ENCODE data around the gene SMIM45.
"Not testable (repeated sequence)": the region's sequence is repeated elsewhere in the genome, so short reads cannot be mapped to it uniquely, and the experiment has no call there.

The SMIM45 gene

DNA sequence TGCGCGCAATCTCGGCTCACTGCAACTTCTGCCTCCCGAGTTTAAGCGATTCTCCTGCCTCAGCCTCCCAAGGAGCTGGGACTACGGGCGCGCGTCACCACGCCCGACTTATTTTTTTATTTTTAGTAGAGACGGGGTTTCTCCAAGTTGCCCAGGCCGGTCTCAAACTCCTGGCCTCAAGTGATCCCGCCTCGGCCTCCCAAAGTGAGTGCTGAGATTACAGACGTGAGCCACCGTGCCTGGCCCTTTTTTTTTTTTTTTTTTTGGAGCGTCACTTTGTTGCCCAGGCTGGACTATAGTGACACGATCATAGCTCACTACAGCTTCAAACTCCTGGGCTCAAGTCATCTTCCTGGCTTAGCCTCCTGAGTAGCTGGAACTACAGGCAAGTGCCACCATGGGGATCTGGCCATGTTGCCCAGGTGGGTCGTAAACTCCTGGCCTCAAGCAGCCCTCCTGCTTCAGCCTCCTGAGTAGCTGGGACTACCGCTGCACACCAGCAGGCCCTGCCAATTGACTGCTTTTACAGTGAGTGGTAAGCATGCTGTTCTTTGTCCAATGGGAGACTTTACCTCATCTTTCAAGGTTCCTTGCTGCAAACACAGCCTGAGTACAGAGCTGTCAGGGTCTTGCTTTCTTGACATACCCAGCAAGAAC is 4.4 kb upstream of the SMIM45 start:
- H3K36me3 ChIP-seq (ENCODE audit: control insufficient read depth in 2 of 2, extremely low read depth in 1 of 2, insufficient read depth in 1 of 2, low read length in 1 of 2), result no peaks in the 10 kb centered on the region
- H3K27me3 Mint-ChIP-seq, result no peaks in the 10 kb centered on the region
- no peak overlapping the region for H3K27ac Mint-ChIP-seq
- peak overlapping the region; percentile 83 to 89 (median 85) for H3K4me3 Mint-ChIP-seq
- DNase-seq (no peak), ATAC-seq (replicated peaks in 1 of 4) (no peak)
- H3K4me1 Mint-ChIP-seq, result peaks cover 13 to 18% (median 15%) of the 10 kb centered on the region in 3 donors
- no peaks in the 10 kb centered on the region for H3K9me3 Mint-ChIP-seq
- ChIA-PET CTCF (interaction anchor here in 1 of 2 donors (0.6 to 2.4 kb wide), 7 partner anchors 9 to 674 kb away, joined by 3 to 8 read pairs (median 4); no protein-coding TSS in a partner anchor), POLR2A (interaction anchor here (0.6 to 0.7 kb wide), 2 partner anchors 108 to 165 kb away, joined by 3 to 6 read pairs; no protein-coding TSS in a partner anchor)
- H3K4me1 ChIP-seq (ENCODE audit: control insufficient read depth in 1 of 2, extremely low read depth in 1 of 2, insufficient read depth in 2 of 2, low read length in 2 of 2), result peaks cover 0 to 25% of the 10 kb centered on the region in 2 experiments
- no peak overlapping the region for H3K27ac ChIP-seq (ENCODE audit: low read length)
- H3K36me3 Mint-ChIP-seq, result no peaks in the 10 kb centered on the region
- no peaks in the 10 kb centered on the region for H3K9me3 ChIP-seq
- H3K4me3 ChIP-seq (ENCODE audit: control insufficient read depth in 1 of 2, extremely low read depth in 1 of 2, low read length in 1 of 2), result peak overlapping the region; percentile 80 to 87
- H3K27me3 ChIP-seq (replicated peaks in 1 of 2; ENCODE audit: control insufficient read depth in 2 of 2, extremely low read depth in 1 of 2, insufficient read depth in 2 of 2, low read length in 1 of 2), result peaks cover 0 to 12% of the 10 kb centered on the region in 2 experiments
- 68% methylated on average over 9 of the region's 21 CpGs for WGBS (ENCODE audit: insufficient coverage)

DNA sequence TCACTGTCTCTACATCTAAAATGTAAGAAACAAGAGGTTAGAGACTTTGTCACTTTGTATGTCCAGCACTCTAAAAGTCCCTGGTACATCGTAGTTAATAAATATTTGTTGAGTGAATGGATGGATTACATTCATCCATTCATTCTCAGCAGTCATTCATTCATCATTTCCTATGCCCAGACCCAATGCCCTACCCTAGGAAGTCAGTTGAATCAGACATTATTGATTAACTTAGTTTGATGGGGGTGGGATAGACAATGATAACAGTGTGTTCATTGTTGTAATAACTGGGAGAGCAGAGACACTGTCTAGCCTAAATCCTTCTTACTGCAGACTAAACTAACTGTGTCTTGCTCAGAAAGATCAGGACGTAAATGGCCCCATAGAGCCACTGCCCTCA is 3.8 kb upstream of the SMIM45 start:
- peaks cover 0 to 12% of the 10 kb centered on the region in 2 experiments for H3K27me3 ChIP-seq (replicated peaks in 1 of 2; ENCODE audit: control insufficient read depth in 2 of 2, extremely low read depth in 1 of 2, insufficient read depth in 2 of 2, low read length in 1 of 2)
- H3K9me3 Mint-ChIP-seq, result no peaks in the 10 kb centered on the region
- CTCF ChIA-PET, result interaction anchor here in 1 of 2 donors (0.6 to 2.4 kb wide), 4 partner anchors 251 to 551 kb away, joined by 3 to 8 read pairs (median 4); no protein-coding TSS in a partner anchor
- no peak for DNase-seq
- H3K27ac Mint-ChIP-seq, result no peak overlapping the region
- H3K27ac ChIP-seq (ENCODE audit: low read length), result no peak overlapping the region
- H3K4me1 ChIP-seq (ENCODE audit: control insufficient read depth in 1 of 2, extremely low read depth in 1 of 2, insufficient read depth in 2 of 2, low read length in 2 of 2), result peaks cover 0 to 25% of the 10 kb centered on the region in 2 experiments
- H3K9me3 ChIP-seq, result no peaks in the 10 kb centered on the region
- no peaks in the 10 kb centered on the region for H3K27me3 Mint-ChIP-seq
- ATAC-seq (replicated peaks in 1 of 4), result no peak
- H3K4me1 Mint-ChIP-seq, result peaks cover 13 to 18% (median 15%) of the 10 kb centered on the region in 3 donors
- no peaks in the 10 kb centered on the region for H3K36me3 Mint-ChIP-seq
- no peak overlapping the region for H3K4me3 ChIP-seq (ENCODE audit: control insufficient read depth in 1 of 2, extremely low read depth in 1 of 2, low read length in 1 of 2)
- peak overlapping the region in 1 of 3 donors; percentile 85 for H3K4me3 Mint-ChIP-seq
- no peaks in the 10 kb centered on the region for H3K36me3 ChIP-seq (ENCODE audit: control insufficient read depth in 2 of 2, extremely low read depth in 1 of 2, insufficient read depth in 1 of 2, low read length in 1 of 2)
- WGBS (ENCODE audit: insufficient coverage), result no CpG with 5 or more reads among the region's 2 CpGs
- POLR2A ChIA-PET, result no interaction called here

GRCh38 chr22:41948928-41949296 is 3.0 kb upstream of the SMIM45 start:
- H3K27ac ChIP-seq (ENCODE audit: low read length); H3K27me3 Mint-ChIP-seq; H3K9me3 Mint-ChIP-seq; ATAC-seq (replicated peaks in 1 of 4); H3K9me3 ChIP-seq; H3K36me3 Mint-ChIP-seq; H3K36me3 ChIP-seq (ENCODE audit: control insufficient read depth in 2 of 2, extremely low read depth in 1 of 2, insufficient read depth in 1 of 2, low read length in 1 of 2); DNase-seq; POLR2A ChIA-PET; H3K27ac Mint-ChIP-seq; H3K4me3 ChIP-seq (ENCODE audit: control insufficient read depth in 1 of 2, extremely low read depth in 1 of 2, low read length in 1 of 2); H3K4me3 Mint-ChIP-seq: not testable (repeated sequence)
- peaks cover 13 to 18% (median 15%) of the 10 kb centered on the region in 3 donors for H3K4me1 Mint-ChIP-seq
- 100% methylated on average over 5 of the region's 8 CpGs for WGBS (ENCODE audit: insufficient coverage)
- CTCF ChIA-PET, result interaction anchor here in 1 of 2 donors (0.8 kb wide), 1 partner anchor 551 kb away, joined by 3 read pairs; no protein-coding TSS in a partner anchor
- Histone ChIP-seq H3K27me3 (replicated peaks in 1 of 2; ENCODE audit: control insufficient read depth in 2 of 2, extremely low read depth in 1 of 2, insufficient read depth in 2 of 2, low read length in 1 of 2) (peaks cover 0 to 12% of the 10 kb centered on the region in 2 experiments), H3K4me1 (ENCODE audit: control insufficient read depth in 1 of 2, extremely low read depth in 1 of 2, insufficient read depth in 2 of 2, low read length in 2 of 2) (peaks cover 0 to 25% of the 10 kb centered on the region in 2 experiments)

DNA sequence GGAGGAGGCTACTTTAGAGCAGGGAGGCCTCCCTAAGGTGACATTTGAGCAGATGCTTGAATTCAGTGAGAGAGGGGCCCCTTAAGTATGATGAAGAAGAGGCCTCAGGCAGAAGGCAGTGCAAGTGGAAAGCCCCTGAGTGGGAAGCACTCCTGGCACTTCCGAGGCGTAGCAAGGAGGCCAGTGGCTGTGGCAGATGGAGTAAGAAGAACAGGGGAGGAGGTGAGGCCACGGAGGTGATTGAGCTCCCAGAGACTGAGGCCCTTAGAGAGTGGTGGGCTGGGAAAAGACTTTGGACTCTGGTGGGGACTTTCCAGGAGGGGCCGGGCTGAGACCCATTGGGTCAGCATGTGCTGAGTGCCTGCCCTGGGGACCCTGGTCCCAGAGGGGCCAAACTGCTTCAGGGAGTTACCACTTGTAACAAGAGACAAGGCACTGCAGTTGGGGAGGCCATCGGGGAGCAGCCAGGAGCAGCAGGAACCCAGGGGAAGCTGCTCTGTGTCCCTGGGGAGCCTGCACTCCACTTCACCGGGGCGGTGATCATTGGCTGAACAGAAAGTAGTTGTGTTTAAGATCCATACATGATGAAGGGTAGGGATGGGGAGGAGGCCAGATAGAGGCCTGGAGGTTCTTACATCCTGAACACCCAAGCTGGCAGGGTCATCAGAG is 2.5 kb upstream of the SMIM45 start:
- Histone ChIP-seq H3K4me3 (ENCODE audit: control insufficient read depth in 1 of 2, extremely low read depth in 1 of 2, low read length in 1 of 2) (no peak overlapping the region), H3K27me3 (replicated peaks in 1 of 2; ENCODE audit: control insufficient read depth in 2 of 2, extremely low read depth in 1 of 2, insufficient read depth in 2 of 2, low read length in 1 of 2) (peaks cover 0 to 12% of the 10 kb centered on the region in 2 experiments), H3K4me1 (ENCODE audit: control insufficient read depth in 1 of 2, extremely low read depth in 1 of 2, insufficient read depth in 2 of 2, low read length in 2 of 2) (peaks cover 0 to 25% of the 10 kb centered on the region in 2 experiments), H3K36me3 (ENCODE audit: control insufficient read depth in 2 of 2, extremely low read depth in 1 of 2, insufficient read depth in 1 of 2, low read length in 1 of 2) (no peaks in the 10 kb centered on the region), H3K9me3 (no peaks in the 10 kb centered on the region), H3K27ac (ENCODE audit: low read length) (no peak overlapping the region)
- Mint-ChIP-seq H3K27ac (no peak overlapping the region), H3K27me3 (no peaks in the 10 kb centered on the region), H3K4me1 (peaks cover 13 to 18% (median 15%) of the 10 kb centered on the region in 3 donors), H3K36me3 (no peaks in the 10 kb centered on the region), H3K4me3 (no peak overlapping the region), H3K9me3 (no peaks in the 10 kb centered on the region)
- POLR2A ChIA-PET, result interaction anchor here in 1 of 2 donors (0.6 kb wide), 1 partner anchor 12 kb away, joined by 3 read pairs; no protein-coding TSS in a partner anchor
- ATAC-seq (replicated peaks in 1 of 4), result no peak
- CTCF ChIA-PET, result no interaction called here
- no peak for DNase-seq
- WGBS (ENCODE audit: insufficient coverage), result 86% methylated on average over 7 of the region's 7 CpGs

- ATAC-seq (replicated peaks in 1 of 4) (no peak), DNase-seq (no peak)
- ChIA-PET CTCF (interaction anchor here in 1 of 2 donors (1.0 kb wide), 1 partner anchor 286 kb away, joined by 3 read pairs; no protein-coding TSS in a partner anchor), POLR2A (no interaction called here)
- Mint-ChIP-seq H3K4me1 (peaks cover 3 to 6% (median 5%) of the 10 kb centered on the region in 3 donors), H3K9me3 (no peaks in the 10 kb centered on the region), H3K27me3 (peaks cover 0 to 2% of the 10 kb centered on the region in 2 donors), H3K4me3 (no peak overlapping the region), H3K36me3 (no peaks in the 10 kb centered on the region), H3K27ac (no peak overlapping the region)
- Histone ChIP-seq H3K27me3 (replicated peaks in 1 of 2; ENCODE audit: control insufficient read depth in 2 of 2, extremely low read depth in 1 of 2, insufficient read depth in 2 of 2, low read length in 1 of 2) (peaks cover 0 to 4% of the 10 kb centered on the region in 2 experiments), H3K27ac (ENCODE audit: low read length) (no peak overlapping the region), H3K36me3 (ENCODE audit: control insufficient read depth in 2 of 2, extremely low read depth in 1 of 2, insufficient read depth in 1 of 2, low read length in 1 of 2) (no peaks in the 10 kb centered on the region), H3K9me3 (no peaks in the 10 kb centered on the region), H3K4me3 (ENCODE audit: control insufficient read depth in 1 of 2, extremely low read depth in 1 of 2, low read length in 1 of 2) (no peak overlapping the region), H3K4me1 (ENCODE audit: control insufficient read depth in 1 of 2, extremely low read depth in 1 of 2, insufficient read depth in 2 of 2, low read length in 2 of 2) (peaks cover 0 to 6% of the 10 kb centered on the region in 2 experiments)
- 100% methylated on average over 1 of the region's 2 CpGs for WGBS (ENCODE audit: insufficient coverage)
Measured at GRCh38 chr22:41952713-41953112, 763 bp downstream of the SMIM45 start.

DNA sequence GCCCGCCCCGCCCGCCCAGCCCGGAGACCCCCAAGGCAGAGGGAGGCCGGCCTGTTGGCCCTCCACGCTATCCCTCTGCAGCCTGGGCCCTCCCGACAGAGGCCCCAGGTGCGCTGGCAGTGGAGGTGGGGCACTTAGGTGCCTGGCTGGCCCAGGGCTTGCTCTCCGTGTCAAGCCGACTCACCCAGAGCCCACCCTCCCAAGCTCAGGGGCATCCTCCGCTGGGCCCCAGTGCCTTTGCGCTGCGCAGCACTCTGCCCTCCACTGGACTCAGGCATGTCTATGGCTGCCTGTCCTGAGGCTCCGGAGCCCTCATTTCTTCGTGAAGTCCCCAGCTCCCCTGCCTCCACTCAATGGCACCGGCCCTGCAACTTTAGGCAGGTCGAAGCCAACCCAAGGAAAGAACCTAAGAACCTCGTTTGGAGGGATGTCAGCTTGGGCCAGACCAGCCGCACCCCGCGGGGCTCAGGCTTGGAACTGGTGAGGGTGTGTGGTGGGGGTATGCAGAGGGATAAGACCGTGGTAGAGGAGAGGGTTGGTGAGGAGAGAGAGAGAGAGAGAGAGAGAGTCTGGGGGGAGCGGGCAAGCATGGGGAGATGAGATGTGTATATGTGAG is 6.1 kb downstream of the SMIM45 start:
- peaks cover 0 to 4% of the 10 kb centered on the region in 2 donors for H3K27me3 Mint-ChIP-seq
- H3K4me3 Mint-ChIP-seq, result peak overlapping the region in 1 of 3 donors; percentile 53
- no peaks in the 10 kb centered on the region for H3K36me3 Mint-ChIP-seq
- CTCF ChIA-PET, result interaction anchor here in 1 of 2 donors (0.6 kb wide), 2 partner anchors 266 to 516 kb away, joined by 4 read pairs; no protein-coding TSS in a partner anchor
- no peaks in the 10 kb centered on the region for H3K9me3 Mint-ChIP-seq
- Histone ChIP-seq H3K27me3 (replicated peaks in 1 of 2; ENCODE audit: control insufficient read depth in 2 of 2, extremely low read depth in 1 of 2, insufficient read depth in 2 of 2, low read length in 1 of 2) (peaks cover 0 to 11% of the 10 kb centered on the region in 2 experiments), H3K27ac (ENCODE audit: low read length) (no peak overlapping the region), H3K9me3 (no peaks in the 10 kb centered on the region), H3K36me3 (ENCODE audit: control insufficient read depth in 2 of 2, extremely low read depth in 1 of 2, insufficient read depth in 1 of 2, low read length in 1 of 2) (no peaks in the 10 kb centered on the region), H3K4me1 (ENCODE audit: control insufficient read depth in 1 of 2, extremely low read depth in 1 of 2, insufficient read depth in 2 of 2, low read length in 2 of 2) (peaks cover 0 to 12% of the 10 kb centered on the region in 2 experiments), H3K4me3 (ENCODE audit: control insufficient read depth in 1 of 2, extremely low read depth in 1 of 2, low read length in 1 of 2) (no peak overlapping the region)
- ATAC-seq (replicated peaks in 1 of 4) (peak; percentile 41 to 62 (median 50)), DNase-seq (no peak)
- H3K27ac Mint-ChIP-seq, result no peak overlapping the region
- H3K4me1 Mint-ChIP-seq, result peaks cover 3 to 11% (median 8%) of the 10 kb centered on the region in 3 donors
- WGBS (ENCODE audit: insufficient coverage), result 45% methylated on average over 21 of the region's 23 CpGs
- POLR2A ChIA-PET, result no interaction called here

Measured in T-cell (primary cell).